ENCODE measurements around the gene RCC2. TPM values are rescaled to one million over a fixed set of nuclear protein-coding genes. Genes with fewer than 3 reads are reported as not detected.
"Not testable (repeated sequence)": the region's sequence is repeated elsewhere in the genome, so short reads cannot be mapped to it uniquely, and the experiment has no call there.

RCC2 gene
- 10 to 100 TPM; 55.2 to 76.8 (median 73.2) TPM for total RNA-seq
- 43.2 TPM for total RNA-seq (2013)

DNA sequence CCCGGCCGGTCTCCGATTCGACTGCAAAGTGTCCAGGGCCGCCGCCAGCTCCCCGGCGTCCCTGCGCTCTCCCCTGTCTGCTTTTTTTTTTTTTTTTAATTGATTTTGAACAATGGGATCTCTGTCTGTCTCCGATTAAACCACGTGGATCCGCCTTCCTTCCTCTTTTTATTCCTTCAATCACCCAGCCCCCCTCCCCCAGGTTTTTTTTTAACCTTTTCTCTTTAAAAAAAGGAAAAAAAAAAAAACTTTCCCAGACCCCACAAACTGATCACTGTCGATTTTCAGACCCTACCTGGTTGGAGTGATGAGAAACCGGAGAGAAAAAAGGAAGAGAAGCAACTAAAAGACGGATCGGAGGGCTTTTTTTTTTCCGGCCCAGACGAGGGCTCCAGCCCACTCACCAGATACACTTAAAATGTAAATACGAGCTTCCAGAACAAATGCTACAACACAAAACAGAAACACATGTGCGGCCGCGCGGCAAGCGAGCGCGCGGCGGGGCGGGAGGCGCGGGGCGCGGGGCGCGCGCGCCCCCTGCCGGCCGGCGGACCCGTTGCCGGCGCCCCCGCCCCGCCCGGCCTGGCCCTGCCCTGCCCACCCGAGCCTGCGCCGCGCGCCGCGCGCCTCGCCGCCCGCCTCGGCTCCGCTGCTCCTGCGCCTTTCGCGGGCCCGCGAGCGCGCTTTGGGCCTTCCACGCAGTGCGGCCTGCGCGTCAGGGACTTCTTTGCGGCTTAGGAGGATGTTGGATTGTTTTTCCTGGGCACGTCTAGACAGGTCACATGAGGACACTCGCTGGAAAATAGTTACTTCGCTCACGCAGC, at the start of gene RCC2:
Gene RCC2 (minus strand): TSS at position 428 of the 824 bp plus-strand sequence. CDS start 1,163 bp downstream, outside the sequence.
- Histone ChIP-seq H3K4me1 (ENCODE audit: control insufficient read depth, insufficient read depth, low read length) (peaks cover 38% of the 10 kb centered on the region), H3K27ac (ENCODE audit: low read length) (peak within 1 kb of the TSS; percentile 73), H3K9me3 (ENCODE audit: control insufficient read depth, insufficient read depth, low read length) (no peaks in the 10 kb centered on the region), H3K36me3 (ENCODE audit: control insufficient read depth, insufficient read depth, low read length) (no peaks in the 10 kb centered on the region), H3K4me3 (ENCODE audit: low read length) (peak within 1 kb of the TSS; percentile 87), H3K27me3 (ENCODE audit: control insufficient read depth, insufficient read depth, low read length) (no peaks in the 10 kb centered on the region)
- WGBS (ENCODE audit: insufficient coverage), result under 1% methylated on average over 75 of the region's 75 CpGs
- peak; percentile 76 to 89 (median 80) for ATAC-seq
- peak; percentile 61 to 90 for DNase-seq
- H3K9me3 Mint-ChIP-seq, result no peaks in the 10 kb centered on the region
- TF ChIP-seq, protein P1, sequence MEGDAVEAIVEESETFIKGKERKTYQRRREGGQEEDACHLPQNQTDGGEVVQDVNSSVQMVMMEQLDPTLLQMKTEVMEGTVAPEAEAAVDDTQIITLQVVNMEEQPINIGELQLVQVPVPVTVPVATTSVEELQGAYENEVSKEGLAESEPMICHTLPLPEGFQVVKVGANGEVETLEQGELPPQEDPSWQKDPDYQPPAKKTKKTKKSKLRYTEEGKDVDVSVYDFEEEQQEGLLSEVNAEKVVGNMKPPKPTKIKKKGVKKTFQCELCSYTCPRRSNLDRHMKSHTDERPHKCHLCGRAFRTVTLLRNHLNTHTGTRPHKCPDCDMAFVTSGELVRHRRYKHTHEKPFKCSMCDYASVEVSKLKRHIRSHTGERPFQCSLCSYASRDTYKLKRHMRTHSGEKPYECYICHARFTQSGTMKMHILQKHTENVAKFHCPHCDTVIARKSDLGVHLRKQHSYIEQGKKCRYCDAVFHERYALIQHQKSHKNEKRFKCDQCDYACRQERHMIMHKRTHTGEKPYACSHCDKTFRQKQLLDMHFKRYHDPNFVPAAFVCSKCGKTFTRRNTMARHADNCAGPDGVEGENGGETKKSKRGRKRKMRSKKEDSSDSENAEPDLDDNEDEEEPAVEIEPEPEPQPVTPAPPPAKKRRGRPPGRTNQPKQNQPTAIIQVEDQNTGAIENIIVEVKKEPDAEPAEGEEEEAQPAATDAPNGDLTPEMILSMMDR (IDR thresholded peaks at IDR 0.05), result no peak
- H3K27me3 Mint-ChIP-seq (ENCODE audit: low read depth in 2 of 2), result peaks cover 7 to 22% of the 10 kb centered on the region in 2 donors
- H3K27ac Mint-ChIP-seq, result peak within 1 kb of the TSS; percentile 85 to 91
- H3K36me3 Mint-ChIP-seq, result no peaks in the 10 kb centered on the region
- H3K4me1 Mint-ChIP-seq, result peaks cover 21 to 39% of the 10 kb centered on the region in 2 donors
- peak within 1 kb of the TSS; percentile 96 for H3K4me3 Mint-ChIP-seq
- intact Hi-C loops (cut with micrococcal nuclease), result loop anchor here (1.0 kb wide), 1 partner anchor 19 kb away; no protein-coding TSS in a partner anchor

DNA sequence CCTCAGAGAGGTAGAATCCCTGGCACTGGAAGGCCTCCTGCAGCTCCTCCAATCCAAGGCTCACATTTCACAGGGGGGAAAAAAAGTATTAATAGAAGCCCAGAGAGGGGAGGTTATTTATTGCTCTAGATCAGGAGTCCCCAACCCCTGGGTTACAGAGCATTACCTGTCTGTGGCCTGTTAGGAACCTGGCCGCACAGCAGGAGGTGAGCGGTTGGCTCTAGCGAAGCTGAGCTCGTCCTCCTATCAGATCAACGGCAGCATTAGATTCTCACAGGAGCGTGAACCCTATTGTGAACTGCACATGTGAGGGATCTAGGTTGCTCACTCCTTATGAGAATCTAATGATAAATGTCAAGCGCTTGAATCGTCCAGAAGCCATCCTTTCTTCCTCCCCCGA, 46.8 kb upstream of the RCC2 start:
- intact Hi-C loops (cut with micrococcal nuclease), result no loop called here
- no peak overlapping the region for H3K27ac ChIP-seq (ENCODE audit: low read length)
- H3K27me3 ChIP-seq (ENCODE audit: control insufficient read depth, insufficient read depth, low read length), result no peaks in the 10 kb centered on the region
- ATAC-seq (no peak), DNase-seq (no peak)
- no peaks in the 10 kb centered on the region for H3K36me3 ChIP-seq (ENCODE audit: control insufficient read depth, insufficient read depth, low read length)
- H3K4me1 ChIP-seq (ENCODE audit: control insufficient read depth, insufficient read depth, low read length), result no peaks in the 10 kb centered on the region
- Mint-ChIP-seq H3K9me3 (no peaks in the 10 kb centered on the region), H3K4me3 (no peak overlapping the region), H3K27ac (no peak overlapping the region), H3K4me1 (no peaks in the 10 kb centered on the region), H3K36me3 (no peaks in the 10 kb centered on the region), H3K27me3 (ENCODE audit: low read depth in 2 of 2) (peaks cover 3 to 6% of the 10 kb centered on the region in 2 donors)
- WGBS (ENCODE audit: insufficient coverage), result 90% methylated on average over 9 of the region's 9 CpGs
- H3K9me3 ChIP-seq (ENCODE audit: control insufficient read depth, insufficient read depth, low read length), result no peaks in the 10 kb centered on the region
- H3K4me3 ChIP-seq (ENCODE audit: low read length), result no peak overlapping the region
- TF ChIP-seq, protein P1 (IDR thresholded peaks at IDR 0.05), result no peak

DNA sequence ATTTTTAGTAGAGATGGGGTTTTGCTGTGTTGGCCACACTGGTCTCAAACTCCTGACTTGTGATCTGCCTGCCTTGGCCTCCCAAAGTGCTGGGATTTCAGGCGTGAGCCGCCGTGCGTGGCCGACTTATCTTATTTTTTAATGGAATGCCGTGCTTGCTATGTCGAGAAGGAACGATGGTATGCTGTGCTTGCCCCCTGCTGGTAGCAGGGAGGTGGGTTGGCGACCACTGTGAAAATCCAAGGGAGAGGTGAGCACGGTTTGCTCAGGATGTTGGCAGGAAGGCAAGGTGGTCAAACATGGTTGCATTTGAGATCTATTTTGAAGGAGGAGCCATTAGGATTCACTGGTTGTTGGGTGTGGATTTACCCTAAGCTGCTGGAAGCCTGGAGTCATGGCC, 45.8 kb upstream of the RCC2 start:
- intact Hi-C loops (cut with micrococcal nuclease), result no loop called here
- H3K9me3 ChIP-seq (ENCODE audit: control insufficient read depth, insufficient read depth, low read length), result no peaks in the 10 kb centered on the region
- TF ChIP-seq, protein P1 (IDR thresholded peaks at IDR 0.05), result no peak
- no peak overlapping the region for H3K4me3 Mint-ChIP-seq
- H3K27ac ChIP-seq (ENCODE audit: low read length), result no peak overlapping the region
- H3K36me3 Mint-ChIP-seq, result no peaks in the 10 kb centered on the region
- no peak overlapping the region for H3K4me3 ChIP-seq (ENCODE audit: low read length)
- no peaks in the 10 kb centered on the region for H3K4me1 ChIP-seq (ENCODE audit: control insufficient read depth, insufficient read depth, low read length)
- H3K27me3 Mint-ChIP-seq (ENCODE audit: low read depth in 2 of 2), result peaks cover 3 to 6% of the 10 kb centered on the region in 2 donors
- ATAC-seq, result no peak
- no peaks in the 10 kb centered on the region for H3K9me3 Mint-ChIP-seq
- H3K27me3 ChIP-seq (ENCODE audit: control insufficient read depth, insufficient read depth, low read length), result no peaks in the 10 kb centered on the region
- H3K36me3 ChIP-seq (ENCODE audit: control insufficient read depth, insufficient read depth, low read length), result no peaks in the 10 kb centered on the region
- peak in 1 of 2 donors; percentile 33 for DNase-seq
- no peaks in the 10 kb centered on the region for H3K4me1 Mint-ChIP-seq
- H3K27ac Mint-ChIP-seq, result no peak overlapping the region
- WGBS (ENCODE audit: insufficient coverage), result 49% methylated on average over 10 of the region's 10 CpGs

DNA sequence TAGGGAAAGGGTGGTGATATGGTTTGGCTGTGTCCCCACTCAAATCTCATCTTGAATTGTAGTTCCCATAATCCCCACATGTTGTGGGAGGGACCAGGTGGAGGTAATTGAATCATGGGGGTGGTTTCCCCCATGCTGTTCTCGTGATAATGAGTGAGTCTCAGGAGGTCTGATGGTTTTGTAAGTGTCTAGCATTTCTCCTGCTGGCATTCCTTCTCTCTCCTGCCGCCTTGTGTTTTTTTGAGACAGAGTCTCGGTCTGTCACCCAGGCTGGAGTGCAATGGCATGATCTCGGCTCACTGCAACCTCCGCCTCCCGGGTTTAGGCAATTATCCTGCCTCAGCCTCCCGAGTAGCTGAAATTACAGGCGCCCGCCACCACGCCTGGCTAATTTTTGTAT, 42.5 kb upstream of the RCC2 start:
- H3K9me3 Mint-ChIP-seq; H3K27ac Mint-ChIP-seq; intact Hi-C loops (cut with micrococcal nuclease); H3K27me3 ChIP-seq (ENCODE audit: control insufficient read depth, insufficient read depth, low read length); H3K4me3 Mint-ChIP-seq; ATAC-seq; H3K4me1 Mint-ChIP-seq; H3K4me3 ChIP-seq (ENCODE audit: low read length); H3K9me3 ChIP-seq (ENCODE audit: control insufficient read depth, insufficient read depth, low read length); H3K27me3 Mint-ChIP-seq (ENCODE audit: low read depth in 2 of 2); H3K27ac ChIP-seq (ENCODE audit: low read length); H3K36me3 ChIP-seq (ENCODE audit: control insufficient read depth, insufficient read depth, low read length); H3K36me3 Mint-ChIP-seq; DNase-seq; H3K4me1 ChIP-seq (ENCODE audit: control insufficient read depth, insufficient read depth, low read length): not testable (repeated sequence)
- 88% methylated on average over 10 of the region's 10 CpGs for WGBS (ENCODE audit: insufficient coverage)

Data from natural killer cell (primary cell).